GM23338 (cell line): ENCODE data around the gene C8G.

Experiments used
- EZH2phosphoT487 ChIP-seq: fragments of 200-600 bp; sonication (generic); IDR thresholded peaks from one replicate; pipeline ENCODE4 v1.8.1; 2018; ENCODE audit warnings: antibody characterized with exemption; ENCODE audit not compliant: unreplicated experiment
- JUNB ChIP-seq: IDR thresholded peaks from one replicate; pipeline ENCODE4 v1.6.1; 2016; ENCODE audit warnings: antibody characterized with exemption; ENCODE audit not compliant: unreplicated experiment
- POLR2AphosphoS5 ChIP-seq: IDR thresholded peaks from 2 replicates; pipeline ENCODE4 v1.6.1; 2016; ENCODE audit warnings: antibody characterized with exemption, low read depth
- TF ChIP-seq, protein P1 (sequence below), 2 experiments: fragments of 200-600 bp in 1 of 2; sonication (generic) in 1 of 2; conservative IDR thresholded peaks; 2 replicates each; pipeline versions ENCODE4 v1.5.1 to v1.6.1; 2016 to 2017; ENCODE audit warnings: antibody characterized with exemption in 2 of 2, low read depth in 2 of 2, mild to moderate bottlenecking in 2 of 2, moderate library complexity in 1 of 2

DNA sequence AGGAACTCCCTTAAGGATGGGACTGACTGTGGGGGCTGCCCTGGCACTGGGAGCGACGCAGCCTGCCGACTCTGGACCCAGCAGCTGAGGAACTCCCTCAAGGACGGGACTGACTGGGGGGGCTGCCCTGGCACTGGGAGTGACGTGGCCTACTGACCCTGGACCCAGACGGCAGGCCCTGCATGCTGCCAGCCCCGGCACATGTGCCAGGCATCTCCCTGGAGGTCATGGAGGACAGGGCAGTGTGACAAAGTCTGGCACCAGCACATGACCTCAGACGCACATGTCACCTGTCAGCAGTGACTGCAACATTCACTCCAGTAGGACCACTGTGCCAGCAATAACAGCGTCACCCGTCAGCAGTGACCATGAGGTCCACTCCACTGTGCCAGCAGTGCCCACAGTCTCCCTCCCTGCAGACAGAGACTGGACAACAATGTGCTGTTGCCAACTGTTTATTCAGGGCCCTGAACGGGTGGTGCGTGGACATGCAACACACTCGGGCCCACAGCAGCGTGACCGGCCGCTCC is 5.0 kb upstream of the C8G start:
- TF ChIP-seq POLR2AphosphoS5: no peak
- no peak for TF ChIP-seq EZH2phosphoT487
- TF ChIP-seq JUNB: no peak
- TF ChIP-seq, protein P1, sequence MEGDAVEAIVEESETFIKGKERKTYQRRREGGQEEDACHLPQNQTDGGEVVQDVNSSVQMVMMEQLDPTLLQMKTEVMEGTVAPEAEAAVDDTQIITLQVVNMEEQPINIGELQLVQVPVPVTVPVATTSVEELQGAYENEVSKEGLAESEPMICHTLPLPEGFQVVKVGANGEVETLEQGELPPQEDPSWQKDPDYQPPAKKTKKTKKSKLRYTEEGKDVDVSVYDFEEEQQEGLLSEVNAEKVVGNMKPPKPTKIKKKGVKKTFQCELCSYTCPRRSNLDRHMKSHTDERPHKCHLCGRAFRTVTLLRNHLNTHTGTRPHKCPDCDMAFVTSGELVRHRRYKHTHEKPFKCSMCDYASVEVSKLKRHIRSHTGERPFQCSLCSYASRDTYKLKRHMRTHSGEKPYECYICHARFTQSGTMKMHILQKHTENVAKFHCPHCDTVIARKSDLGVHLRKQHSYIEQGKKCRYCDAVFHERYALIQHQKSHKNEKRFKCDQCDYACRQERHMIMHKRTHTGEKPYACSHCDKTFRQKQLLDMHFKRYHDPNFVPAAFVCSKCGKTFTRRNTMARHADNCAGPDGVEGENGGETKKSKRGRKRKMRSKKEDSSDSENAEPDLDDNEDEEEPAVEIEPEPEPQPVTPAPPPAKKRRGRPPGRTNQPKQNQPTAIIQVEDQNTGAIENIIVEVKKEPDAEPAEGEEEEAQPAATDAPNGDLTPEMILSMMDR (conservative IDR thresholded peaks at IDR 0.05; ENCODE audit: low read depth in 2 of 2): no peak
